HFF-Myc (cell line): ENCODE results near the gene CIROP.

Experiments
- DNase-seq: peaks from one replicate; pipeline ENCODE4 v3.0.0-alpha.2; 2011; ENCODE audit warnings: low read depth; ENCODE audit errors: extremely low read depth
- H3K4me3 ChIP-seq: replicated peaks from 2 replicates; pipeline ENCODE4 v1.5.1; 2011; ENCODE audit warnings: low read depth, mild to moderate bottlenecking, control low read depth, low read length
- TF ChIP-seq, protein P1 (sequence below): IDR thresholded peaks from 2 replicates; pipeline ENCODE4 v1.5.1; 2012; ENCODE audit warnings: mild to moderate bottlenecking, low read depth, low read length, control low read depth; ENCODE audit errors: missing control alignments

The CIROP gene

DNA sequence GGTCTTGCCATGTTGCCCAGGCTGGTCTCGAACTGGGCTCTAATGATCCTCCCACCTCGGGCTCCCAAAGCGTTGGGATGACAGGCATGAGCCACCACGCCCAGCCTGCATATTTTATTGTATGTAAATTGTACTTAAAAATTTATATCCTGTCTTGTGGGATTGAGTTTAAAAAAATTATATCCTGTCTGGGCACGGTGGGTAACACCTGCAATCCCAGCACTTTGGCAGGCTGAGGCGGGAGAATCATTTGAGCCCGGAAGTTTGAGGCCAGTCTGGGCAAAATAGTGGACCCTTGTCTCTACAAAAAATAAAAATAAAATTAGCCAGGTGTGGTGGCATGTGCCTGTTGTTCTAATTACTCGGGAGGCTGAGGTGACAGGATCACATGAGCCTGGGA, 28.2 kb upstream of the CIROP start:
- TF ChIP-seq, protein P1, sequence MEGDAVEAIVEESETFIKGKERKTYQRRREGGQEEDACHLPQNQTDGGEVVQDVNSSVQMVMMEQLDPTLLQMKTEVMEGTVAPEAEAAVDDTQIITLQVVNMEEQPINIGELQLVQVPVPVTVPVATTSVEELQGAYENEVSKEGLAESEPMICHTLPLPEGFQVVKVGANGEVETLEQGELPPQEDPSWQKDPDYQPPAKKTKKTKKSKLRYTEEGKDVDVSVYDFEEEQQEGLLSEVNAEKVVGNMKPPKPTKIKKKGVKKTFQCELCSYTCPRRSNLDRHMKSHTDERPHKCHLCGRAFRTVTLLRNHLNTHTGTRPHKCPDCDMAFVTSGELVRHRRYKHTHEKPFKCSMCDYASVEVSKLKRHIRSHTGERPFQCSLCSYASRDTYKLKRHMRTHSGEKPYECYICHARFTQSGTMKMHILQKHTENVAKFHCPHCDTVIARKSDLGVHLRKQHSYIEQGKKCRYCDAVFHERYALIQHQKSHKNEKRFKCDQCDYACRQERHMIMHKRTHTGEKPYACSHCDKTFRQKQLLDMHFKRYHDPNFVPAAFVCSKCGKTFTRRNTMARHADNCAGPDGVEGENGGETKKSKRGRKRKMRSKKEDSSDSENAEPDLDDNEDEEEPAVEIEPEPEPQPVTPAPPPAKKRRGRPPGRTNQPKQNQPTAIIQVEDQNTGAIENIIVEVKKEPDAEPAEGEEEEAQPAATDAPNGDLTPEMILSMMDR: no peak
- H3K4me3 ChIP-seq: no peak overlapping the region
- DNase-seq: no peak

- no peak for DNase-seq
- H3K4me3 ChIP-seq: no peak overlapping the region
- TF ChIP-seq, protein P1: no peak
Observed at GRCh38 chr14:23131482-23131881, 26.7 kb upstream of the CIROP start.

DNA sequence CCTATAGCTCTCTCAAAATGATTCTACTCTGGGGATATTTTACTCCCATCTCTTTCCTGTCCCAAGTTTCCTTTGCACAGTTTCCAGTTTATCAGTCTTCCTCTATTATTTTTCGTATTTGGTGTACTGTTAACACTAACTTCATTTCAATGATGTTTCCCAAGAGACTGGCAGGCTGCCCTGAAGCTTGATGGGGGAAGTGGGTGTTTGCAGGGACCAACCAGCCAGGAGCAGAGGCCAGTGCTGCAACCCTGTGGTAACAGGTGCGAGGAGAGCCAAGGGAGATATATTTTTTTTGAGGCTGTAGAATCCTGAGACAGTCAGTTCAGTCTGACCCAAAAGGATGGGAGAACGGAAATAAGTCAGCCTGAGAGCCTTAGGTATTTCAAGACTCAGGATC, 26.1 kb upstream of the CIROP start:
- no peak for DNase-seq
- H3K4me3 ChIP-seq: no peak overlapping the region
- TF ChIP-seq, protein P1: no peak

DNA sequence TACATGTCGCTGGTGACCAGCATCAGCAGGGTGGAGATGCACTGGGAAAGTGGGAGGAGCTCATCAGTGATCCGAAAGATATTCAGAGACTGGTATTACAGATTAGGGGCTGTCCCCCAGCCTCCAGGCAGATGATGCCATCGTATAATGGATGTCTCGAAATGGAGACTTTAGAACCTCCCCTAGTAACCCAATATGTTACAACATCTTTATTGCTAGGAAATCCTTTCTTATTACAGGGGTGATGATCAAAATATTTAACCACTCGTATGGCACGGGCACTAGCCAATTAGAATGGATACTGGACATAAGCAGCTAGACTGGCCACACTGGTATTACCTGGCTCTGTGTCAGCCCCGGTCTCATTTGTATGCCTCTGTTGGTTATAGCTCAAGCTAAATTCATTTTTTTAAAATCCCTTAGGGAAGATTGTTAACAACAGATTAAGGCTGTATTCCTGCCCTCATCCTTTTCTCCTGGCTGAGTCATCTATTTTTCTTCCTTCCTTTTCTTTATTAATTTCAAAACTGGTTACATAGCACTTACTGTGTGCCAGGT, 25.0 kb upstream of the CIROP start:
- TF ChIP-seq, protein P1: no peak
- DNase-seq: no peak
- H3K4me3 ChIP-seq: no peak overlapping the region

GRCh38 chr14:23128969-23129758, 24.4 kb upstream of the CIROP start:
- TF ChIP-seq, protein P1: no peak
- DNase-seq: no peak
- H3K4me3 ChIP-seq: no peak overlapping the region

DNA sequence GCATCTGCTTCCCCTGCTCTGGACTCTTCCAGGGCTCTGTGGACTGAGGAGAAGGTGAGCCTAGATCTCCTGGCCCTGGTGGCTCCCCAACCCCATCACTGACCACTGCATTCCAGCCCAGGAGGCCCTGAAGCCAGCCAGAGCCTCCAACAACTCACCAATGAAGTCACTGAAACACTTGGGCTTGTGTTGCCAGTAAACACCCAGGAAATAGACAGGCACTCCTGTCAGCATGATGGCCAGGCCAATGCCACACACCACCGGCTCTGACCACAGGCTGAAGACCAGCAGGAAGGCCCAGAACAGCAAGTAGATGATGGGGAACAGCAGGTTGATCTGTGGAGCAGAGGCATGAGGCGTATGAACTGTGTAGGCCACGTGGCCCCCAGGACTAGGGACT, 23.1 kb upstream of the CIROP start:
- DNase-seq: no peak
- TF ChIP-seq, protein P1: no peak
- H3K4me3 ChIP-seq: no peak overlapping the region
